RPMI7951 (cell line): Measurements from ENCODE around the gene GABRB3. TPM values are rescaled to one million over a fixed set of nuclear protein-coding genes. Genes with fewer than 3 reads are reported as not detected.

ENCODE experiments used
- DNase-seq: peaks from one replicate; pipeline ENCODE4 v3.0.0-alpha.2; 2012; ENCODE audit warnings: low read depth
- total RNA-seq: library from RNA; depleted of rRNA; stranded (reverse); fragments of >200 nt; shearing (Covaris generic); gene quantifications from 2 replicates; pipeline ENCODE4 v1.2.3, GENCODE V29; 2014; rRNA removed

GABRB3 gene
- 0.12 TPM in 1 of 2 replicates, not detected in the other for total RNA-seq

- DNase-seq: no peak
These were observed at the start of gene GABRB3 for GRCh38 chr15:26772154-26773066. Gene GABRB3 (minus strand): TSS chr15:26773066.

- DNase-seq: no peak
These were observed 34.9 kb upstream of the GABRB3 start for GRCh38 chr15:26807517-26808427.

GRCh38 chr15:26806574-26806973, 33.7 kb upstream of the GABRB3 start:
- DNase-seq: no peak

DNA sequence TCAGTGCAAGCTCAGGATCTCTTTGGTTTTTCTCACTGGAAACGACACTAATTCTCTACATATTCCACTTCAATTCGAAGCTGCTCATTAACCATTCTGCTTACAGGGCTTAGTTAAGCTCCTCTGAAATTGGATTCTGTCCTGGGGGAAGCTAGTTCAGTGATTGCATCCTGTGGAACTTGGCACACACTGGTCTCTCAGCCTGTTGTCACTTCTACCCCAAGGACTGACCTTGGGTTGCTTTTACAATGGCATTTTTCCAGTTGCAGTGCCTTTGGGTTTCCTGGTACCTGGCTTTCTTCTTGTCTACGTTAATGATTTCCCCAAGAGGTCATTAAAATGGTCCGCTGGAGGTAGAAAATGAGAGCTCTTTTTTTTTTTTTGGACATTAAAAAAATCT, 33.3 kb upstream of the GABRB3 start:
- no peak for DNase-seq

DNA sequence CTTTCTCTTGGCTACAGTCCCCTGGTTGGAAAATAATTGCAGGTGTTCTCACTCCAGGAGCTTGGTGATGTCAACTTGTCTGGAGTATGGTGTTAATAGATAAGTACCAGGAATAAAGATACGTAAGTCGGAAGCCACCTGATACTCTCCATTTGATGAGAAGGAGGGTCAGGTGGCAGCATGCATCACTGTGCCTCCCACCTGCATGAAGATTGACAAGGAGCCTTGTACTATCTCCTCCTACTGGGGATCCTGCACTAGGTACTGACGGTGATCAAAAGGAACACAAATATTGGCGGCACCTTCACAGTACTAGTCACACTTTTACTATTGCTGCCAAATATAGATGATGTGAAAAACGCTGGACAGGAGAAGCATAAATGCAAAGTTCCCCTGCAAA, 32.6 kb upstream of the GABRB3 start:
- no peak for DNase-seq

DNA sequence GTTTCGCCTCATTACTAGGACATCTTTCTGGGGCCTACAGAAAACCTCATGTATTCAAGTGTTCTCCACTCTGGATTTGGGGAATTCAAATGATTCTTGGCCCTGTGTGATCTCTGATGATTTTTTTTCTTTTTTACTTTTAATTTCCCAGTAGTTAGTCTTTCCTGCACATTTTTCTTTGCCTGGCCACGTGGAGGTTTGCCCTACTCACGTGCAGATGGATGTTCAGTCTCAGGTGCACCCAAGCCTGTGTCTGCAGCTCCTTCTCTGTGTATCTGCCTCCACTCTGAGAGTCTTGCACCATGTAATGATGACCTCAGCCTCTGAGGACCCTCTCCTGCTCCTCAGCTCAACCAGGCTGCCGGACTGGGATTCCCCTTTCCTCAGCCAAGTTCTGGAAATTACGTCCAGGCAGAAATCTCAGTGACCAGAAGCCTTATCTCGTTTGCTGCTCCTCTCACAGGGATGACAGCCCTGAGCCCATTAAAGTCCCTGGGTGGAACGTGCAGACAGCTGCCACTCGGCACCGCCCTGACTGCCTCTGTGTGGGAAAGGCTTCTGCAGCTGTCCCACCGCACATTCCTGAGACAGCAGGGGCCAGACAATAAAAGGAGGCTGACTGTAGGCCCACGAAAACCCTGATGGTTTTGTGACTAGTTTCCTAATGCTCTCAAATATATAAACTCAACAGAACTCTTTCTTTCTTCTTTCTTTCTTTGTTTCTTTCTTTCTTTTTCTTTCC, 31.4 kb upstream of the GABRB3 start:
- DNase-seq: no peak

GRCh38 chr15:26790118-26790517, 17.3 kb upstream of the GABRB3 start:
- no peak for DNase-seq

DNA sequence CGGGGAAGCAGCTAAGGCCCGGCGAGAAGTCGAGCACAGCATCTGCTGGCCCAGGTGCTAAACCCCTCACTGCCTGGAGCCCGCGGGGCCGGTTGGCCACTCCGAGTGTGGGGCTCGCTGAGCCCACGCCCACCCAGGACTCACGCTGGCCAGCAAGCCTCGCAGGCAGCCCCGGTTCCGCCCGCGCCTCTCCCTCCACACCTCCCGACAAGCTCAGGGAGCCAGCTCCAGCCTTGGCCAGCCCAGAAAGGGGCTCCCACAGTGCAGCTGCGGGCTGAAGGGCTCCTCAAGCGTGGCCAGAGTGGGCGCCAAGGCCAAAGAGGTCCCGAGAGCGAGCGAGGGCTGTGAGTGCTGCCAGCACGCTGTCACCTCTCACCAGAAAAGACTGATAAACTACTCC, 8.9 kb upstream of the GABRB3 start:
- no peak for DNase-seq

GRCh38 chr15:26773917-26774316, 1.1 kb upstream of the GABRB3 start:
- no peak for DNase-seq

DNA sequence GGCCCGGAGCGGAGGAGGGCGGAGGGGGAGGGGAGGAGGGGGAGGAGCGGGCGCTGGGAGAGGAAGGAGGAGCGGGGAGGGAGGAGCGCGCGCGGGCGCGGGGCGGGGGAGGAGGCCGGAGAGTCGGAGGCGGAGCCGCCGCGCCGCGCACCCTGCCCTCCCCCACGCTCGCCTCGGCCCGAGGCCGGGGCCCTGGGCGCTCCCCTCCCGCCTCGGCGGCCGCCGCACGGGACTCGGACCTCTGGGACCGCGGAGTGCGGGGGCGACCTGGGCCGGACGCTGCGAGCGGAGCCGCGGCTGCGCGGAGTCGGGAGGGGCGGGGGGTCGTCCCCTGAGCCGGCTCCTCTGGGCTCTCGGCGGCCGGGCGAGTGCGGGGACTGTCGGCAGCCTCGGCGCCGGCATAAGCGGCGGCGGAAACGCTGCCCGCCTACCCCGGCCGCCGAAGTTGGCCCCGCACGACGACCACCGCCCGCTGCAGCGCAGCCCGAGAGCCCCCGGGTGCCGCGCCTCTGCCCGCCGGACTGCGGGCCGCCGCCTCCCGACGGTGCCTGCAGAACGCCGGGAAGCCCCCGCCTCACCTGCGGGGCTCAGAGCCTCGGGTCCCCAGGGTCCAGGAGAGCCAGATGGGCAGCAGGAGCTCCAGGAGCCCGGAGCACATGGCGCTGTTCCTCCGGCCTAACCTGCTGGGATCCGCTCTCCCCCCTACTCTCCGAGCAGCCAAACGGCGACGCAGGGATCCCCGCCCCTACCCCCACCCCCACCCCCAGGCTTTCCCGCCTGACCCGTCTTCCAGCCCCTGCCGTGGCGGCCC, 406 bp upstream of the GABRB3 start:
- DNase-seq: no peak

- DNase-seq: no peak
These were observed 1.2 kb downstream of the GABRB3 start for GRCh38 chr15:26771578-26772153.

GRCh38 chr15:26771168-26771567, 1.7 kb downstream of the GABRB3 start:
- no peak for DNase-seq

DNA sequence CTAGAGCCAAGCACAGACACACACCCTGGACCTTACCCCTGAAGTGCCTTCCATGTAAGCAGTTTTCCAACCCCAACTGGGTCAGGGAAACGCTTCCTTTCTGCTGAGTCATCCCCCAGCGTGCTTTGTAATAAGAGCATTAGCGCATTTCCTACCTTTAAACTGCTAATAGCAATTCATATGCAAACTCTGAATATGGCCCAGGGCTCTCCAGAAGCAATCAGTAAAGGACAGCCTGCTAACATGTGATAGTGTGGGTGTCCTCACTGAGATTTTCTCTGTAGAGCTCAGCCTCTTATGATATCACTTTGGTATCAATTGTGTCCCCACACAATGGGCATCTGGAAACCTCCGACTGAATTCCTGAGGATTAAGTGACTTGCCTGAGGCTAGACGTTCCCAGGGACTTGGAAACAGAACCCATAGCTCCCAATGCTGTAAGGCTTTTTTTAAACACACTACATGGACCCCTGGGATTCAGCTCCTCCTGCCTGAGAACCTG, 5.6 kb downstream of the GABRB3 start:
- DNase-seq: no peak

GRCh38 chr15:26766262-26766661, 6.6 kb downstream of the GABRB3 start:
- DNase-seq: no peak

DNA sequence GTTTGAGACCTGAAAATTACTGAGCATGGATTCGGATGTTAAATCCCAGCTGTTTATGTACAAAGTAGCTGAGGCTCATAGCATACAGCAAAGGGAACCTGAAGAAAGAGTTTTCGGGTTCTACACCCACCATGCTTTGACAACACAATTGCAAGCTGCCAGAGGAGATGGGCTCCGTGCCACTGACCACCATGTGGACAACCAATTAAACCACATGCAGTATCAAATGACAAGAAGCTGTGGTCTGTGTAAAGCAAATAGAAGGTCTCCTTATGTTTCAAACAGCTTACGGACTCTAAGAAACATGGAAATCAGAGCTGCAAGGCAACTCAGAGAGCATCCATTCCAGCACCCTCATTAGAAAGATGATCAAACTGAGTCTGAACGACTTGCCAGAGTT, 12.9 kb downstream of the GABRB3 start:
- no peak for DNase-seq

DNA sequence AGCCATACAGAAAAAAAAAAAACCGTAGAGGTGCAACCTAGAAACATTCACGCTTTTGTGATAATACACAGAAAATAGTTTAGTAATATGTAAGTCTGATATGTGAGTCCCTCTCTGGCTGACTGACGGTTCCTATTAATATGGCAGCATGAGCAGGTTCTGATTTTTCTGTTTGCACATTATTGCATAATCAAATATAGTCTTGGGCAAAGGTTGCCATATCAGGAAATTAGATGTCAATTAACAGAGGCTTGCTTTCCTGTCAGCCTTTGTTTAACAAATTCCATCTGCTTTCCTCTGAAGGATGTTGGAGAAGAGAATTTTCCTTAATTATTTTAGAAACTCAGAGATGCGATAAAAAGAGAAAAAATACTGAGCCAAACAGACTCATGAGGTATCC, 14.8 kb downstream of the GABRB3 start:
- DNase-seq: no peak

DNA sequence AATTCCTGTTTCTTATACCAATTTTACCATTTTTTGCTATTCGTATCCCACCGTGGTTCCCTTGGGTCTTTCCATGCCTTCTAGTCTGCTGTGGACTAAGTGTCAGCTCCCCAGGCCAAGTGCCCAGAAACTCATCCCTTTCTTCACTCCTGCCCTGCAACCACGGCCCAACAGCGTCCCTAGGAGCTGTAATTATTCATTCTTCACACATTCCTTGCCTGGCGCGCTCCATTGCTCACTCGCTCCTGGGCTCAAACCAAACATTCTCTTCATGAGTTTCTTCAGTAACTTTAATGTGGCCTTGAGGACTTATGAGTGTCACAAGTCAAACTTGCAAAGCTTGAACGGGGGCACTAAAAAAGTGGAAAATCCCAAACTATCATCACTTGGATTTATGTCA, 15.7 kb downstream of the GABRB3 start:
- DNase-seq: no peak

GRCh38 chr15:26744894-26745293, 28.0 kb downstream of the GABRB3 start:
- no peak for DNase-seq

- no peak for DNase-seq
These were observed 33.1 kb downstream of the GABRB3 start for GRCh38 chr15:26739791-26740190.

DNA sequence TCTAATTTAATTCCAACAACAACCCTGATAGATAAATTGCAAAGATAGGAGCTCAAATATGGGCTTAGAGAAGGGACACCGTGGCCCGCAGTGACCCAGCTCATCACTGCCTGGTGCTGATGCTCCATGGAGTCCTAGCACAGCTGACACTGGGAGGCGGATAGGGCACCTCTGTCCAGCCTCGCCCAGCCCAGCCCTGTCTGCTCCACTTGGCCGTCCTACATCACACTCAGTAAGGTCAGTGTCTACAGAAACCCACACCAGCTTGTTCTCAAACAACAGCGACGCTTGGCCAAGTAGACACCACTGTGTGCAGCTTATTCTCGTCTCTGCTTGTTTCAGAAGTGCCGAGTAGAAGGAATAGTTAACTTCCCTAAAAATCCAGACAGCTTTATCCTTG, 33.9 kb downstream of the GABRB3 start:
- DNase-seq: no peak
